HG02571 (cell line): ENCODE measurements around the gene HRH3.
A peak's percentile ranks its signal among the peaks of the same experiment; 100 is the strongest.

ENCODE experiments used
- ATAC-seq: cut with Tn5 transposase; IDR thresholded peaks from one replicate; pipeline ENCODE4 v1.9.1; 2021; ENCODE audit warnings: mild to moderate bottlenecking, moderate library complexity; ENCODE audit not compliant: unreplicated experiment

Gene HRH3

GRCh38 chr20:62244644-62245108 lies 24.6 kb upstream of the HRH3 start:
- ATAC-seq = no peak

DNA sequence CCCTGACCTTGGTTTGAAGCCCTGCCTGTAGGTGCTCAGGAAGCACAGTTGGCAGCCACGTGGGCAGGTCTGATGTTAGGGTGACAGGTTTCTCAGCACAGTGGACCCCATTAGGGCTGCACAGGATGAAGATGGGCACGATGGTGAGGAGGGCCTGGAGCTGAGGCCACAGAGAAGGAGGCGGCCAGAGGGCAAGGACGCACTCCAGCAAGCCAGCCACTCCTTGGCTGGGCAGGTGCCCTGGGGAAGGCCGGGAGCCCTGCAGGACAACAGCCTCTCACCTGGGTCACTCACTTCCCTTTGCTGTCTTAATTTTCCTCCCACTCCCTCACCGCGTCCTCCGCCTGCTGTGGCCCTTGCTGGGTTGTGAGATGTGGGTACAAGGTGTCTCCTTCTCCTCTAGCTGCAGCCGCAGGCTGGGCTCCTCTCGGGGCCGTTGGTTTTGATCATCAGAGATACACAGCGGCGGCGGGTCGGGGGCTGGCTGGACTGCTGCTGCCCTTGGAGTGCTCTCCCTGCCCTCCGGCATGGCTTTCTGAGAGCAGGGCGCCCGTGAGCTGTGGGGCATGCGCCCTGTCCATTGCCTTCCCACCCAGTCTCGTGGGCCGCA lies 23.9 kb upstream of the HRH3 start:
- no peak for ATAC-seq

- no peak for ATAC-seq
Observed at GRCh38 chr20:62243106-62243505, 23.0 kb upstream of the HRH3 start.

GRCh38 chr20:62242176-62242575 lies 22.1 kb upstream of the HRH3 start:
- ATAC-seq = no peak

DNA sequence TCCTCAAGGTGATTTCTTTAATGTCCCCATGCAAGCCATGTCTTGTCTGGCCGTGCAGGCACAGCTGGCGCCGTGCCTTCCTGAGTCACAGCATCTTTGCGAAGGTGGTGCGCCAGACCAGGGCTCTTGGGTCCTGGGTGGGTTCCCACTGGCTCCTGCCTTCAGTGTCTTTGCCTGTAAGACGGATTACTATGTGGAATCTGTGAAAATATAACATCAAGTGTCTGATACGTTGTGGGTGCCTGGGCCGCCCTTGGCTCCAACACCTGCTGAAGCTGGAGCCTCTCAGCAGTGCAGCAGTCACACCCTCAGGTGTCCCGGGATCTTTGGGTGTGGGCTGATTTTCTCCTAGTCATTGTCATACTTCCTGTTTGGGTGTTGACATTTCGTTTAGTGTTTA lies 21.4 kb upstream of the HRH3 start:
- ATAC-seq = no peak

- no peak for ATAC-seq
Observed at GRCh38 chr20:62240020-62240685, 20.1 kb upstream of the HRH3 start.

DNA sequence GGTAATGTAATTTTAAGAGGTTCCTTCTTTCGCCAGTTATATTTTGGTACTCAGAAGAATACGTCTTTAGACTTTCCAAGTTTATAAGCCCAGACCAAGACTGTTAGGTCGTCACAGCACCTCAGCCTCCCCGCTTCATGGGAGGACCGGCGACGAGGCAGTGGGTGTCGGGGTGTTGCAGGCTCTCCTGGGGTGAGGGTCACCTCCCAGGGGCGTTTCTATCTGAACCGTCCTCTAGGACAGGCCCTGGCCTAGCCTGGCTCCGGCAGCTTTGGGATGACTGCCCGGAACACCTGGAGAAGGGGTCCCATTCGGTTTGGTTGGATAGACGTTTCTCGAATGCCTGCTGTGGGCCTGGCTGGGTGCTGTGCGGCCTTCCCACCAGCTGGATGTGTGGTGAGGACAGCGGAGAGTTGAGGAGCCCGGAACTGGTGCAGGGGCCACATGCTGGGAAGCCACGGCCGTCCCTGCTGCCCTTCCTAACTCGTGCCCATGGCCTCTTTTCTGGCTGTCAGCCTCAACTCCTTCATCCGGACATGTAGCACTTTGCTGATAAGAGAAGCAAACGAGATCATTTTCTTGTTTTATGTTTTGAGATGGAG lies 19.3 kb upstream of the HRH3 start:
- no peak for ATAC-seq

- peak; percentile 0 for ATAC-seq
Observed at GRCh38 chr20:62238569-62239277, 18.6 kb upstream of the HRH3 start.

- ATAC-seq = peak; percentile 94
Observed at GRCh38 chr20:62237801-62238568, 17.9 kb upstream of the HRH3 start, which contains the start of gene OSBPL2. OSBPL2 (plus strand) TSS chr20:62238521; CDS start chr20:62256185, 17,664 bp downstream.

DNA sequence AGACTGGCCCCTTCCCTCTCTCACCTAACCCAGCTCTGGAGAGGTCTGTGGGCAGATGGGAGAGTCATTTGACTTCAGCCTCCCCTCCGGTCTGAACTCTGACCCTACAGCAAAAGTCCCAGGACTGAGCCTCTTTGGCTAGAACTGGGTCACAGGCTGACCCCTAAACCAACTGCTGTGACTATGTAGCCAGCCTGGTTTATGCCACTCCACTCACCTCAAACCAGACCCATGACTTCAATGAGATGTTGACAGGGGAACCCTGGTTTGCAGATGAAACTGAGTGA lies 17.4 kb upstream of the HRH3 start:
- ATAC-seq = no peak

- no peak for ATAC-seq
Observed at GRCh38 chr20:62236766-62237513, 16.9 kb upstream of the HRH3 start.

- no peak for ATAC-seq
Observed at GRCh38 chr20:62236200-62236599, 16.1 kb upstream of the HRH3 start.

DNA sequence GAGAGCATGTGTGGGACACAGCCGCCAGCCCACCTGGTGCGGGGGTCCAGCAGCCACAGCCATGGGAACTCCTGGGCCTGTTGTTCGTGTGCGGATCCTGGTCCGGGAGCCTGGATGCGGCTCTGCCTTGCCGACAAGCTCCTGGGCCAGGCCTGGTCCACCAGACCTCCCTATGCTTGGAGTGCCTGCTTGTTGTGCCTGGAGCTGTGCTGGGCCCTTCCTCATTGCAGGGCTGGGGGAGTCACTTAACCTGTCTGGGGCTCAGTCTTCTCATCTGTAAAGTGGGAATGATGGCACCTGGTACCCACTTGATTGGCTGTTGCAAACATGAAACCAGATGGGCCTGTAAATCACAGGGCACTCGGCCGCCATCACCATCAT lies 15.7 kb upstream of the HRH3 start:
- no peak for ATAC-seq

DNA sequence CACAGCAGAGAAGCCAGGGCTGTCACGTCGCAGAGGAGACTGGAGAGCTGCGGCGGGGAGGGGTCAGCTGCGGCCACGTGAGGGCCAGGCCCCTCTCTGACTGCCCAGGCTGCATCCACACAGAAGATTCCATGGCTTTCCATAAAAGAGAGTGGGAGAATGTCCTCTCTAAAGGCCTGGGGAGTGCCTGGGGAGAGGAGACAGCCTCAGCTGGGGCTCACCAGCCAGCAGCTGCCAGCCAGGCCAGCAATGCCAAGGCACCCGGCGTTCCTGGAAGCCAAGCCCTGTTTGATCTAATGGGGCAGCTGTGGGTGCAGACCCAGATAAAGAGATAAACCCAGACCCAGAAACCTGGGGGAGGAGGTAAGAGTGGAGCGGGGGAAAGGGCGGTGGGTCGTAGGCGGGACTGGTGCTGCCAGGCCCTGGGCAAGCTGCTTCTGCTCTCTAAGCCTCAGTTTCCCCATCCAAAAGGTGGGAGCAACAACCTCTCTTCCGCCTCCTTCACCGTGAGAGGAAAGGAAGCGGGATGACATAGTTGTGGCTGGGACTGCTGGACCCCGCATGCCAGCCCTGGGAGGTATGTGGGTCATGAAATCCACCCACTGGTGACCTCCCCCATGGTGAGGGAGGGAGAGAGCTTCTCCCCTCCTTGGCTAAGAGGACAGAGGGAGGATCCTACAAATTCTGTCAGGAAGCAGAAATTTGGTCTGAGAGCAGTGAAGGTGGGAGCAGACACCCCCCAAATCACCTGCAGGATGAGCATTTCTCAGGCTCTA lies 15.1 kb upstream of the HRH3 start:
- ATAC-seq = no peak

- no peak for ATAC-seq
Observed at GRCh38 chr20:62234339-62234738, 14.3 kb upstream of the HRH3 start.

DNA sequence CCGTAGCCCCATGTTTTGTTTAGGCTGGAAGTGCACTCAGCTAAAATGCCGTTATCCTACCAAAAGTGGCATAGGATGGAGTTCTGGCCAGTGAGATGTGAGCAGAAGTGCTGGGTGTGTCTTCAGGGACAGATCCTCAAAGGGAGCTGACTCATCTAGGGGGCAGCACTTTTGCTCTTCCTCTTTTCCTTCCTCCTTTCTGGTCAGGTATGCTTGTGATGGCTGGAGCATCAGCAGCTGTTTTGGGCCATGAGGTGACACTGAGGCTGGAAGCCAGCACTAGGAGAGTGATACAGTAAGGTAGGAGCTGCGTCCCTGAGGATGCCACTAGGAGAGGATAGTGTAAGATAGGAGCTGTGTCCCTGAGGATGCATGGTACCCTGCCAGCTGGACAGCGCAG lies 13.6 kb upstream of the HRH3 start:
- no peak for ATAC-seq

- ATAC-seq = no peak
Observed at GRCh38 chr20:62232770-62233645, 12.9 kb upstream of the HRH3 start.

DNA sequence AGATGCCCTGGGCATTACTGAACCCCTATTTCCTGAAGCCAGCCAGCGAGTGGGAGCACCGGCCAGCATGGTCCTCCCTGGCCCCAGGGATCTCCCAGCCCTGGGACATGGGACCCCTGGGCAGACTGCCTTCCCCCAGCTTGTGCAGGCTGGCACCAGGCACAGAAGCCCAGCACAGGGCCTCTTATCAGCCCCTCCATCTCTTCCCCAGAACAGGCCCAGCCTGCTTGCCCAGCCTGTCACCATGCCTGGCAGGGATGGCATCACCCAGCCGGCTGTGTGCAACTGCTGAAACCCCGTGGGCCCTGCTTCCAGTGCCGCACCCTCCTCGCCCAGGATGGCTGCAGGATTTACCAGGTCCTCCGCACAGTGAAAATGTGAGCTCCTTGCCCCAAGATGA lies 12.1 kb upstream of the HRH3 start:
- ATAC-seq = no peak

GRCh38 chr20:62231292-62231691 lies 11.2 kb upstream of the HRH3 start:
- ATAC-seq = no peak
